Activated CD4-positive, alpha-beta T cell treated with anti-CD3 and anti-CD28 coated beads, Interleukin-2, amount 10 ng/mL, durations not matched to agents 24 days and 14 days (primary cell): ENCODE results near the gene GPR183. TPM values are rescaled to one million over a fixed set of nuclear protein-coding genes. Genes with fewer than 3 reads are reported as not detected.

Experiments used
- DNase-seq: peaks from one replicate; pipeline ENCODE4 v3.0.0; 2022
- H3K27ac Mint-ChIP-seq: one replicate; pipeline ENCODE4 v1.8.0; 2022; ENCODE audit warnings: mild to moderate bottlenecking, mixed read lengths
- H3K27me3 Mint-ChIP-seq: one replicate; pipeline ENCODE4 v1.8.0; 2022; ENCODE audit warnings: mixed read lengths
- H3K36me3 Mint-ChIP-seq: one replicate; pipeline ENCODE4 v1.8.0; 2022; ENCODE audit warnings: low read depth, mild to moderate bottlenecking, mixed read lengths
- H3K4me1 Mint-ChIP-seq: one replicate; pipeline ENCODE4 v1.8.0; 2021; ENCODE audit warnings: mixed read lengths
- H3K4me3 Mint-ChIP-seq: one replicate; pipeline ENCODE4 v1.8.0; 2022; ENCODE audit warnings: mild to moderate bottlenecking, moderate library complexity, mixed read lengths
- H3K9me3 Mint-ChIP-seq: one replicate; pipeline ENCODE4 v1.8.0; 2021; ENCODE audit warnings: mixed read lengths
- intact Hi-C: fragments of 100-400 bp; cut with micrococcal nuclease; formaldehyde crosslinking; loops from one replicate; pipeline ENCODE4 v1.15.1; 2023
- total RNA-seq: library from RNA; stranded (reverse); gene quantifications from 2 replicates; pipeline ENCODE4 v1.2.3, GENCODE V29; 2022

The GPR183 gene
- total RNA-seq, 1 donor from 2014 or later = 36.8 TPM

GRCh38 chr13:99302637-99303505 lies 4.3 kb downstream of the GPR183 start:
- Mint-ChIP-seq H3K27me3 (no peaks in the 10 kb centered on the region), H3K4me1 (peaks cover 67% of the 10 kb centered on the region), H3K36me3 (peaks cover 36% of the 10 kb centered on the region), H3K9me3 (no peaks in the 10 kb centered on the region), H3K4me3 (peak overlapping the region; percentile 84), H3K27ac (peak overlapping the region; percentile 87)
- peak; percentile 57 for DNase-seq
- intact Hi-C loops = no loop called here

- peak overlapping the region; percentile 68 for H3K27ac Mint-ChIP-seq
- H3K9me3 Mint-ChIP-seq = no peaks in the 10 kb centered on the region
- H3K4me1 Mint-ChIP-seq = peaks cover 68% of the 10 kb centered on the region
- DNase-seq = no peak
- peaks cover 42% of the 10 kb centered on the region for H3K36me3 Mint-ChIP-seq
- H3K27me3 Mint-ChIP-seq = no peaks in the 10 kb centered on the region
- H3K4me3 Mint-ChIP-seq = peak overlapping the region; percentile 84
- intact Hi-C loops = no loop called here
Observed at GRCh38 chr13:99301913-99302636, 5.1 kb downstream of the GPR183 start.

DNA sequence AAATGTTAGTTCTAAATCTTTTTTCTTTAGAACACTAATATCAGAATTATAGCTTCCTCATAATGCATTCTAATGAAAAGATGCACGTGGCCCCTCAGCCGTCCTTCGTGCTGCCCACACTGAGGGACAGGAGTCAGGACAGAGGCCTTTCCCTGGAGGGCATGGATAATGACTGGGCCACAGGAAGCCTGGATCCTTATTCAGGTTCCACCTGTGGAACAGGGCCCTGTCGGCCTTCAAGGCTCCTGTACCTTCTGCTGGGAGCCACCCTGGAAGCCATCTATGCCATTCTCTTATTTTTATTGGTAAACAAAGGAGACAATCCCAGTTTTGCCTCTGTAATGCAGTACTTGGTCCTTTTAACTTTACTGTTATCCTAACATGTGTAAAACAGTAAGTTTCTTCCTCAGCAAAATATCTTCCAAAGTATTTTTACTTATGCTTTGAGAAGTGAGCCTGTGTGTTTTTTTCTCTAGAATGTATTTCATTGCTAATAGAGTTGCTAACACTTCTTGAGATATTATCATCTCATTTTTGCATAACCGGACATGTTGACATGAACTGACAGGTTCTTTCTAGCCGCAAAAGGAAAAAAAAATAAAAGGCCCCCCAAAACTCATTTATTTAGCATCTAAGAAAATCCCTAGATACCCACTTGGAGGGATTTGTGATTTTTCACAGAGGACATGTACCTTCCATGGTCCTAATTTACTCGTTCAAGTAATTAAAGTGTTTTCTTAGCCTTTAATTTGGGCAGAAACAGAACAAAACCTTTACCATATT lies 6.0 kb downstream of the GPR183 start:
- Mint-ChIP-seq H3K4me1 (peaks cover 66% of the 10 kb centered on the region), H3K36me3 (peaks cover 42% of the 10 kb centered on the region), H3K9me3 (no peaks in the 10 kb centered on the region), H3K27ac (no peak overlapping the region), H3K27me3 (no peaks in the 10 kb centered on the region), H3K4me3 (peak overlapping the region; percentile 31)
- intact Hi-C loops = no loop called here
- DNase-seq = no peak

- H3K4me1 Mint-ChIP-seq = peaks cover 71% of the 10 kb centered on the region
- peak overlapping the region; percentile 20 for H3K4me3 Mint-ChIP-seq
- H3K36me3 Mint-ChIP-seq = peaks cover 44% of the 10 kb centered on the region
- intact Hi-C loops = loop anchor here (2.0 kb wide), 2 partner anchors 57 to 81 kb away; no protein-coding TSS in a partner anchor
- no peaks in the 10 kb centered on the region for H3K27me3 Mint-ChIP-seq
- DNase-seq = no peak
- no peak overlapping the region for H3K27ac Mint-ChIP-seq
- H3K9me3 Mint-ChIP-seq = no peaks in the 10 kb centered on the region
Observed at GRCh38 chr13:99299920-99300341, 7.3 kb downstream of the GPR183 start.

- Mint-ChIP-seq H3K27ac (peak overlapping the region; percentile 68), H3K27me3 (no peaks in the 10 kb centered on the region), H3K4me1 (peaks cover 68% of the 10 kb centered on the region), H3K4me3 (peak overlapping the region; percentile 44), H3K36me3 (peaks cover 41% of the 10 kb centered on the region), H3K9me3 (no peaks in the 10 kb centered on the region)
- intact Hi-C loops = loop anchor here (2.0 kb wide), 2 partner anchors 57 to 81 kb away; no protein-coding TSS in a partner anchor
- no peak for DNase-seq
Observed at GRCh38 chr13:99299256-99299919, 7.8 kb downstream of the GPR183 start.

DNA sequence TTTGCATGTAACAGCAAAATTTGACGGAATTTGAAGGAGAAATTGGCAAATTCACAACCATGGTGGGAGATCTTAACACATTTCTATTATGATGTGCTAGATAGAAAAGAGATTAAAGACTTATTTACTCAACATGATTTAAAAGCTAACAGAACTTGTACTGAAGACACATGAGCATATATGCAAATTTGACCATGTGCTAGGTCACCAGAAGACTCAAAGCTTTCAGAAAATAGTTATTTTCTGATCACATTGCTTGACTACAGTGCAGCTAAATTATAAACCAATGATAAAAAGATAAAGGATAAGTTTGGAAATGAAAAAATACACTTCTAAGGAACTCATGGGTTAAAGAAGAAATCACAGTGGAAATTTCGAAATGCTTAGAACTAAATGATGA lies 9.1 kb downstream of the GPR183 start:
- no peaks in the 10 kb centered on the region for H3K27me3 Mint-ChIP-seq
- peak overlapping the region; percentile 67 for H3K4me3 Mint-ChIP-seq
- no peak for DNase-seq
- intact Hi-C loops = loop anchor here (2.0 kb wide), 2 partner anchors 59 to 79 kb away; no protein-coding TSS in a partner anchor
- H3K27ac Mint-ChIP-seq = peak overlapping the region; percentile 83
- no peaks in the 10 kb centered on the region for H3K9me3 Mint-ChIP-seq
- H3K36me3 Mint-ChIP-seq = peaks cover 41% of the 10 kb centered on the region
- H3K4me1 Mint-ChIP-seq = peaks cover 64% of the 10 kb centered on the region

DNA sequence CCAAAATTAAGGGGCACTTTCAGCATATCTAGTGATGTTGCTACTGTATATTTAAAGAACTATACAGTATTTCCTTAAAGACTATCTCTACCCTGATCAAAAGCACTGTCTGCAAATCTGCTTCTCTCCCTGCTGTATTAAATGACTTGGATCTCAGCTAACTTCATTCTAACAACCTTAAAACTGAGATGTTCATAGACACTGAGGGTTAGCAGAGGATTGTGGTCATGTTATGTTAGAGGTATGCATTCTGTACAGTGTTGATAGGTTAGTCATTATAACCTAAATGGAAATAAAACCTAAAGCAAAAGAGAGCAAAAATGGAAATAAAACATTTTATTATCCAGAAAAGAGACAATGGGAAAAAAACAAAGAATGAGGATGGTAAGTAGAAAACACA lies 9.9 kb downstream of the GPR183 start:
- DNase-seq = no peak
- intact Hi-C loops = loop anchor here (2.0 kb wide), 2 partner anchors 17 to 135 kb away; no protein-coding TSS in a partner anchor
- H3K9me3 Mint-ChIP-seq = no peaks in the 10 kb centered on the region
- peaks cover 41% of the 10 kb centered on the region for H3K36me3 Mint-ChIP-seq
- H3K27ac Mint-ChIP-seq = peak overlapping the region; percentile 83
- H3K4me3 Mint-ChIP-seq = peak overlapping the region; percentile 67
- H3K4me1 Mint-ChIP-seq = peaks cover 63% of the 10 kb centered on the region
- H3K27me3 Mint-ChIP-seq = no peaks in the 10 kb centered on the region

GRCh38 chr13:99296398-99296797 lies 10.8 kb downstream of the GPR183 start:
- no peak for DNase-seq
- intact Hi-C loops = loop anchor here (1.0 to 2.0 kb wide), 5 partner anchors 8 to 136 kb away; no protein-coding TSS in a partner anchor
- H3K4me3 Mint-ChIP-seq = peak overlapping the region; percentile 68
- no peaks in the 10 kb centered on the region for H3K9me3 Mint-ChIP-seq
- H3K36me3 Mint-ChIP-seq = peaks cover 40% of the 10 kb centered on the region
- H3K27ac Mint-ChIP-seq = peak overlapping the region; percentile 79
- H3K27me3 Mint-ChIP-seq = no peaks in the 10 kb centered on the region
- H3K4me1 Mint-ChIP-seq = peaks cover 58% of the 10 kb centered on the region

DNA sequence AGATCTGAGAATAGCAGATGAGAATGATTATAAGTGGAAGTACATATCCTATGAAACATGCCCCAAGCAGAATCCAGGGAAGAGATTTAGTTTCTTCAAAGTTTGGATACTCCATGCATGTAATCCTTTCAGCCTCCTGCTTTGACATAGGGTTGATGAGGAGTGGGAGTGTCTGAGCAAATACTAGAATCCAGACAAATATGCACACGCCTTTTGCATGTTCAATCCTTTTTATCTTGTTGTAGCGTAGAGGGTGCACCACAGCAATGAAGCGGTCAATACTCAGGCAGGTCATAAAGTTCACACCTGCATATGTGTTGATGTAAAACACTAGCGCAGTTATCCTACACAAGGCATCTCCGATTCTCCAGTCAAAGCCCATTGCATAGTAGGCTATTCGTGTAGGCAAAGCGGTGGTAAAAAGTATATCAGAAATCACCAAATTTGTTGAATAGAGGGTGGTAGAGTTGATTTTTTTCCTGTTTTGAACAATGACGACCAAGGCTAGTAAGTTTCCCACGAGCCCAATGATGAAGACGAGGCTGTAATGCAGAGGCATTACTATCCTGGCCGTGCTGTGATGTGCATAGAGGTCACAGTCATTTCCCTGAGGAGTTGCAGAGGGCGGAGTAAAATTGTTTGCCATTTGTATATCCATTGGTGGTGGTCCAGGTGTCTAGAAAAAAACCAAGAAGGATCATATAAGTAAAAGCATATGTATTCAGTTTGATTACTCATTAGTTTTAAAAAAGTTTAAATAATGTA lies 11.5 kb downstream of the GPR183 start:
- Mint-ChIP-seq H3K4me1 (peaks cover 60% of the 10 kb centered on the region), H3K9me3 (no peaks in the 10 kb centered on the region), H3K27ac (peak overlapping the region; percentile 77), H3K36me3 (peaks cover 46% of the 10 kb centered on the region), H3K27me3 (no peaks in the 10 kb centered on the region), H3K4me3 (peak overlapping the region; percentile 63)
- peak; percentile 57 for DNase-seq
- intact Hi-C loops = loop anchor here (1.0 to 2.0 kb wide), 5 partner anchors 7 to 137 kb away; no protein-coding TSS in a partner anchor

- Mint-ChIP-seq H3K4me3 (peak overlapping the region; percentile 63), H3K27me3 (no peaks in the 10 kb centered on the region), H3K27ac (peak overlapping the region; percentile 77), H3K4me1 (peaks cover 59% of the 10 kb centered on the region), H3K36me3 (peaks cover 47% of the 10 kb centered on the region), H3K9me3 (no peaks in the 10 kb centered on the region)
- DNase-seq = peak; percentile 61
- intact Hi-C loops = no loop called here
Observed at GRCh38 chr13:99294958-99295357, 12.2 kb downstream of the GPR183 start.

DNA sequence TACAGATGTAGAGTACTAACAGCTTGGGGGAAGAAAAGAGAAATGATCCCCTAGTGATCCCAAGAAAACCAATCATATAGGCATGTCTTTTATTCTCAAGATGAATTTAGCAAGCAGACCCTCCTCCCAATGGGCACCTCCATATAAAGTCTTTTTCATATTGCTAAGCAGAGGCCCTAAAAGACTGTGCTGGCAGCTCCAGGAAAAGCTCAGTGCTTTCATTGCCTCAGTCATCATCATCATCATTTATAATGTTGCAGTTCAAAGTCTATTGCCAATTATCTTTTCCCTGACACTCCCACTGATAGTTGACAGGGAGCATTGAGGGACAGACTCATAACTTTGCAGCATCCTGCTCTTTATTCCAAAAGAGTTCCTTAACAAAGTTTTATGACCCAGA lies 13.0 kb downstream of the GPR183 start:
- no peak overlapping the region for H3K4me3 Mint-ChIP-seq
- peaks cover 60% of the 10 kb centered on the region for H3K4me1 Mint-ChIP-seq
- H3K9me3 Mint-ChIP-seq = no peaks in the 10 kb centered on the region
- H3K27me3 Mint-ChIP-seq = no peaks in the 10 kb centered on the region
- peaks cover 51% of the 10 kb centered on the region for H3K36me3 Mint-ChIP-seq
- DNase-seq = no peak
- intact Hi-C loops = no loop called here
- H3K27ac Mint-ChIP-seq = no peak overlapping the region

GRCh38 chr13:99293178-99293577 lies 14.0 kb downstream of the GPR183 start:
- H3K4me3 Mint-ChIP-seq = no peak overlapping the region

More at GRCh38 chr13:99293178-99293577, 14.0 kb downstream of the GPR183 start:
- intact Hi-C loops = no loop called here
- H3K27me3 Mint-ChIP-seq = no peaks in the 10 kb centered on the region
- no peak overlapping the region for H3K27ac Mint-ChIP-seq
- H3K36me3 Mint-ChIP-seq = peaks cover 56% of the 10 kb centered on the region
- no peak for DNase-seq
- H3K9me3 Mint-ChIP-seq = no peaks in the 10 kb centered on the region
- H3K4me1 Mint-ChIP-seq = peaks cover 63% of the 10 kb centered on the region
